ENCODE data around the gene SULT1E1.

GRCh38 chr4:69835766-69836165 lies 24.2 kb downstream of the SULT1E1 start:
- TF ChIP-seq GABPA (IDR thresholded peaks at IDR 0.05 in 1 of 2, conservative IDR thresholded peaks at IDR 0.05 in 1 of 2), result no peak
- TF ChIP-seq RAD21 (IDR thresholded peaks at IDR 0.05), result no peak
- no peak for TF ChIP-seq CTCF (IDR thresholded peaks at IDR 0.05; ENCODE audit: low read depth, low read length, missing input control)
- no peak for TF ChIP-seq YY1 (IDR thresholded peaks at IDR 0.05)
- TF ChIP-seq SP1 (IDR thresholded peaks at IDR 0.05), result no peak
- no peak for TF ChIP-seq JUND (IDR thresholded peaks at IDR 0.05)
- no peak for TF ChIP-seq HNF4G (IDR thresholded peaks at IDR 0.05)
- TF ChIP-seq MAX (IDR thresholded peaks at IDR 0.05), result no peak
- no peak for TF ChIP-seq ZBTB33 (IDR thresholded peaks at IDR 0.05)
- TF ChIP-seq EGR1 (IDR thresholded peaks at IDR 0.05; ENCODE audit: low read depth in 2 of 2), result no peak
